Measurements from ENCODE around the gene MLLT3.

Gene MLLT3

GRCh38 chr9:20418485-20418884 lies 203.8 kb downstream of the MLLT3 start:
- DNase-seq (ENCODE audit: low read depth, low spot score) = no peak
- no peak overlapping the region for H3K4me3 ChIP-seq (ENCODE audit: low read depth, low read length)
- POLR2A ChIA-PET = no interaction called here
- TF ChIP-seq CTCF (IDR thresholded peaks at IDR 0.05; ENCODE audit: insufficient read depth, low read length, missing control alignments) = no peak
- CTCF ChIA-PET = interaction anchor here (1.4 kb wide), 1 partner anchor 11 kb away, joined by 5 read pairs; no protein-coding TSS in a partner anchor

- ChIA-PET CTCF (no interaction called here), POLR2A (no interaction called here)
- H3K4me3 ChIP-seq (ENCODE audit: low read depth, low read length) = no peak overlapping the region
- TF ChIP-seq CTCF (IDR thresholded peaks at IDR 0.05; ENCODE audit: insufficient read depth, low read length, missing control alignments) = no peak
- DNase-seq (ENCODE audit: low read depth, low spot score) = no peak
These were observed 204.8 kb downstream of the MLLT3 start for GRCh38 chr9:20417373-20418080.

GRCh38 chr9:20414150-20414549 lies 208.1 kb downstream of the MLLT3 start:
- ChIA-PET POLR2A (no interaction called here), CTCF (no interaction called here)
- no peak overlapping the region for H3K4me3 ChIP-seq (ENCODE audit: low read depth, low read length)
- DNase-seq (ENCODE audit: low read depth, low spot score) = no peak
- no peak for TF ChIP-seq CTCF (IDR thresholded peaks at IDR 0.05; ENCODE audit: insufficient read depth, low read length, missing control alignments)

GRCh38 chr9:20409321-20410092 lies 212.8 kb downstream of the MLLT3 start:
- H3K4me3 ChIP-seq (ENCODE audit: low read depth, low read length) = no peak overlapping the region
- no peak for DNase-seq (ENCODE audit: low read depth, low spot score)
- CTCF ChIA-PET = interaction anchor here (0.9 kb wide), 1 partner anchor 483 kb away, joined by 3 read pairs; no protein-coding TSS in a partner anchor
- POLR2A ChIA-PET = no interaction called here
- TF ChIP-seq CTCF (IDR thresholded peaks at IDR 0.05; ENCODE audit: insufficient read depth, low read length, missing control alignments) = no peak

- TF ChIP-seq CTCF (IDR thresholded peaks at IDR 0.05; ENCODE audit: insufficient read depth, low read length, missing control alignments) = no peak
- CTCF ChIA-PET = interaction anchor here (0.9 to 1.8 kb wide), 2 partner anchors 473 to 482 kb away, joined by 3 to 4 read pairs; no protein-coding TSS in a partner anchor
- no peak overlapping the region for H3K4me3 ChIP-seq (ENCODE audit: low read depth, low read length)
- no peak for DNase-seq (ENCODE audit: low read depth, low spot score)
- POLR2A ChIA-PET = interaction anchor here (0.6 kb wide), 1 partner anchor 455 kb away, joined by 3 read pairs; no protein-coding TSS in a partner anchor
These were observed 213.8 kb downstream of the MLLT3 start for GRCh38 chr9:20408513-20408912.

- CTCF ChIA-PET = interaction anchor here (0.6 to 1.8 kb wide), 6 partner anchors 12 to 485 kb away, joined by 3 to 5 read pairs (median 4); no protein-coding TSS in a partner anchor
- H3K4me3 ChIP-seq (ENCODE audit: low read depth, low read length) = no peak overlapping the region
- no peak for DNase-seq (ENCODE audit: low read depth, low spot score)
- no peak for TF ChIP-seq CTCF (IDR thresholded peaks at IDR 0.05; ENCODE audit: insufficient read depth, low read length, missing control alignments)
- POLR2A ChIA-PET = no interaction called here
These were observed 215.3 kb downstream of the MLLT3 start for GRCh38 chr9:20407013-20407412.

All from AG04449 (cell line).